Measurements from ENCODE around the gene SLC8B1.

SLC8B1 gene

DNA sequence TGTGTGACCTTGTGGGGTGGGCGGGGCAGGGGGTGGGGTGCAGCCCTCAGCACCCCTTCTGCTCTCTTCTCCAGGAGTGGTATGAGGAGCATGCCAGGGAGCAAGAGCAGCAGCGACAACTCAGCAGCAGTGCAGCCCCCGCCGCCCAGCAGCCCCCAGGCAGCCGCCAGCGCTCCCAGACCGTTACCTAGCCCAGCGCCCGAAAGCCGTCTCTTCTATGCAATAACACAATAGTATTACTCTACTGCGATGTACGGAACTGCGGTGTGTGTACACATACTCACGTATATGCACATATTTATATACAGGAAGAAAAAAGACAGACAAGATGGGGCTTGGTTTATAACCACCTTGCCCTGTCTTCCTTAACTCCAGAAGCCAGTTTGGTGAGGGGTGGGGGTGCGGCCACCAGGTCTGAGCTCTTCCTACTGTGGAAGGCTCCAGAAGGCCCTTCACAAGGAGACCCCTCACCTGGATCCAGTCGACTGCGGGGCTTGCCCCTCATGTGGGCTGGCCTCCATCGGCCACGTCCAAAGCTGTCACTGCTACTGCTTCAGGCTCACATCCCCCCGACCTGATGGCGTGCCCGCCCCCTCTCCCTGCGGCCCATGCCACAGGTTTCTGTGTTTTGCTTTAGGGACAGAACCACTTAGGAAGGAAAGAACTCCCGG is 38.9 kb downstream of the SLC8B1 start:
- no peak for DNase-seq (ENCODE audit: low read depth)

DNA sequence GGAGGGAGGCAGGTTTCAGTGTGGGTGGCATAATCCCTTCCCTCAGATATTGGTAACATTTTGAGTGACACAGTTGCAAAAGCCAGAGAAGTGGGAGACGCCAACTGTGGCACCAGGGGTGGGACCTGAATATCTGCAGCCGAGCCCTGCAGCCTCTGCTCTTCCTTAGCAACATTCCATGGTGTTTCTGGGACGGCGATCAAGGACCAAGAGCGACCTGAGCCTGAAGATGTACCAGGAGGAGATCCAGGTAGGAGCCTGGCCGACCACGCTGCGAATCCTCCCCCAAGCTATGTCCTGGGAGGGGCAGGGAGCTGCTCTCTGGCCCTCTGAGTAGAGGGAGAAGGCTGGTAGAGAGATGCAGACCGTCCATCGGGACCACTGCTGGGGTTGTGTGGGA is 41.8 kb downstream of the SLC8B1 start:
- DNase-seq (ENCODE audit: low read depth) = no peak

DNA sequence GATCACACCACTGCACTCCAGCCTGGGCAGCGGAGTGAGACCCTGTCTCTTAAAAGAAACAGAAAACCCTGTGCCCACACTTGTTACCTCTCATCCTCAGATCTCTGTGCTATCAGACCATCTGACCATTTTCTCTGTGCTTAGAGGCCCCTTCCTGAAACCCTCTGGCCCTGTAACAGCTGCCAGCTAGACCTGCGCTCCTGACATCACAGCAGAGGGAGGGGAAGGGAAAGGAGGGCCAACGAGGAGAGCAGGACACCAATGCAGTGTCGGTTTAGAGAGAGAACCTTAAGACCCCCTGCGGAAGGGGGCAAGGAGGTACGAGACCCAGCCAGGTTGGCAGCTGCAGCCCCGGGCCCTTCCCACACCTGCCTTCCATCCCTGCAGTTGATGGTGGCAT is 42.4 kb downstream of the SLC8B1 start:
- no peak for DNase-seq (ENCODE audit: low read depth)

DNA sequence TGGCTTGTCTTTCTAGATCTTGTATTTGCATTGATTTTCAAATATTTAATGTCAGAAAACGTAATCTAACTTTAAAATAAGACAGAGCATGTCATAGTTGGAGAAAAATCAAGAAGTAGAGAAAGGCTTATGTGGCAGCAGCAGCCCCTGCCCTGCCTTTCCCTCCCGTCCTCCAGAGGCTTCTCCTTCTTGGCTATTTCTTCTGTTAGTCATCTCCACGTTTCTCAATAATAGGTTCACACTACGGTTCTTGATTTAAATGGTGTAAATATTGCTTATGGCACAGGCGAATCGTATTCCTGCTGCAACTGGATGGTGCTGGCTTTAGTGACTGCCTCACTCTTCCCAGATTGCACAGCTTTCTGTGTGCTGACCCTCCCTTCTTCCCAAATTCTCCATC is 42.8 kb downstream of the SLC8B1 start:
- no peak for DNase-seq (ENCODE audit: low read depth)

DNA sequence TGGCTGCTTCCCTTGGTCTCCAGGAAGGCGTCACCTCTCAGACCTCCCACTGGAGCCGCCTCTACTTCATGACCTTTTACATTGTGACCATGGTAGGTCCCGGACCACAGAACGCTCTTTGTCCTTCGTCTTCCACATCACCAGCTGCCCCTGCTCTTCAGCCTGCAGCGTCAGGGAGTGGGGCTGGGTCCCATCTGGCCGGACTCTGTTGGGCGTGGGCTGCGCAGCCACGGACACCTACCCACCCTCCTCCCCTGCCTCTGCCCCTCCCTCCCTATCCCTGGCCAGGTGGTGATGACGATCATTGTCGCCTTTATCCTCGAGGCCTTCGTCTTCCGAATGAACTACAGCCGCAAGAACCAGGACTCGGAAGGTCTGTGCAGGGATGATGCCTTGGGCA is 43.3 kb downstream of the SLC8B1 start:
- no peak for DNase-seq (ENCODE audit: low read depth)

DNA sequence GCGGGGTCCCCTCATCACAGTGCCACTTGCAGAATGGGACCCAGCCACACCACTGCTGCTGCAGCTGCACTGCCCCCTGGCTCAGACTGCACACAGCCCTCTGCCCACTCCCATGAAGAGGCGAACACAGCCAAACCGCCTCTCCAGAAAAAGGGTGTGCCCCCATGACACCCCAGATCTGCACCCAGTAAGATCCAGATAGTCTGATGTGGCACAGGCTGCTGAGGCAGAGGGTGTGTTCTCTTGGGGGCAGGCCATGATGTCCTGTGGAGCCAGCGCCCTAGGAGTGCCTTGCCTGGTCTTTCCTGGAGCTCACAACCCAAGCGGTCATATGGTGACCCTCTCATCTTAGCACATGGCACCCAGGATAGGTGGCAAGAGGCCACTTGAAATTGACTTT is 44.4 kb downstream of the SLC8B1 start:
- no peak for DNase-seq (ENCODE audit: low read depth)

DNA sequence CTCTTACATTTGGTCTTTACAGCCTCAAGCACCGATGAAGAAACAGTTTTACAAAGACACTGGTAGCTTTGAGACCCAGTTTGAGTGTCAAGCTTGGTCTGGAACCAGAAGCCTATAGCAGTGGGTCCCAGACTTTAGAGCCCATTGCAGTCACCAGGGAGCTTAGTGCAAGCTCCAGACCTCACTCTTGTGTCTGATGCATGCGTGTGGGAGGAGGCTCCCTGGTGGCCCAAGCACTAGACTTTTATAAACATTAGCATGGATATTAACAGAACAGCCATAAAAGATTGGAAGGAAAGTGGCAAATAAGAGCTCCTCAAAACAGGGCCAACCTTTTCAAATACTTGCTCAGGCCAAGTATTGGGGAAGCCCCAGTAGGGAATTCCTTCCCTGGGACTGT is 45.5 kb downstream of the SLC8B1 start:
- no peak for DNase-seq (ENCODE audit: low read depth)

DNA sequence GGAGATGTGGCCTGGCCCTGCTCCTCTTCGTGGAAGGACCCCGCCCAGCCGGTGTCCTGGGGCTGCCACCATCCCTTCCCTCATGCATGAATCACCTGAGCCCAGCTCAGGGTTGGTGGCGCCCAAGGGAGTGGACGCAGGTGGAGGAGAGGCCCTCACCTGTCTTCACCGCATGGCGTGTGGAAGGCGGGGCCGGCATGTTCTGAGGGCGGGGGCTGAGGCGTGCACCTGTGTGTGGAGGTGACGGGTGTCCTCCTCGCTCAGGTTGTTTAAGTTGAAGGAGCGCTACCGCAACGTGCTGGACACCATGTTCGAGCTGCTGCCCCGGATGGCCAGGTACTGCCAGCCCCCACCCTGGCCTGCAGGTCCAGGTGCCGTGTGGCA is 47.0 kb downstream of the SLC8B1 start:
- no peak for DNase-seq (ENCODE audit: low read depth)

DNA sequence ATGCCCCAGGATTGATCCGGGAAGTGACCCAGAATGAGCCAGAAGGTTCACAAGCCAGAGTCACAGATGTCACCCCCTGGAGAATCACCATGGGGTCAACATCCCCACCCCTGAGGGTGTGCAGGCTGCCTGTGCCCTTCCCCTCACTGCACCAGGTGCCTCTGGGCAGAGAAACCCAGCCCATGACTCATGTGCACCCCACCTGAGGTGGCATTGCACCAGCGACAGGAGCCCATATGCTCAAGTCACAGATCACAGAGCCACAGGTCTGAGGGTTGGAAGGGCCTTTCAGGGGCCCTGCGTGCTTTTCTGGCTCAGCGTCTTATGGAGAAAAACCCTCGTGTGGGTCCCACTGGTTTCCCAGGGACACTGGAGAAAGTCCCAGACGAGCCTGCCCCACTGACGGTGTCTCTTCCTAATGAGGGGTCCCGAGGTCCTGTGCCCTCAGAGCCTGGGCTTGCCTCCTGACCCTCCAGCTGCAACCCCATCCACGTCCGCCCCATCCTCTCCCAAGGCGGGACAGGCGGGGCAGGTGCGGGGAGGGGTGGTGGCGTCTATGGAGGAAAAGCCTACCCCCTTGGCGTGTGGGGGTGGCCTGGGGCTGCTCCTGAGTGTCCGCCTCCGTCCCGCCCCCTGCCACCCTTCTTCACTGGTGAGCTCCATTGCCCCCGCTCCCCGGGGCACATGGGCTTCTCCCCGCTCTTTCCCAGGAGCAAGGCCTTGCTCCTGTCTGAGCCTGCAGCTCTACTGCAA is 47.6 kb downstream of the SLC8B1 start:
- no peak for DNase-seq (ENCODE audit: low read depth)

DNA sequence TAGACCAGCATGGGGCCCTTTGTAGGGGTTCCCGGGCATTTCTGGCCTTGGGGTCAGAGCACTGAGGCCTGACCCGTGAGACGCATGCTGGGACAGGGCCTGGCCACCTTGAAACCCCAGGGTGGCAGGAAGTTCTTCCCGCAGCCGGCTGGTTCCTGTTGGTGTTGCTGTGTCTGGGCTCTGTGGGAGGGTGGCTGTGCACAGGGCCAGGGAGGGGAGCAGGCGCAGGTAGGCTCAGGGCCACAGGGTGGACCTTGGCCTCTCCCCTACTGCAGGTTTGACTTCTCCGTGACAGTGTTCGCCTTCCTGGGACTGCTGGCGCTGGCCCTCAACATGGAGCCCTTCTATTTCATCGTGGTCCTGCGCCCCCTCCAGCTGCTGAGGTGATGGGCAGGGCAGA is 48.2 kb downstream of the SLC8B1 start:
- no peak for DNase-seq (ENCODE audit: low read depth)

DNA sequence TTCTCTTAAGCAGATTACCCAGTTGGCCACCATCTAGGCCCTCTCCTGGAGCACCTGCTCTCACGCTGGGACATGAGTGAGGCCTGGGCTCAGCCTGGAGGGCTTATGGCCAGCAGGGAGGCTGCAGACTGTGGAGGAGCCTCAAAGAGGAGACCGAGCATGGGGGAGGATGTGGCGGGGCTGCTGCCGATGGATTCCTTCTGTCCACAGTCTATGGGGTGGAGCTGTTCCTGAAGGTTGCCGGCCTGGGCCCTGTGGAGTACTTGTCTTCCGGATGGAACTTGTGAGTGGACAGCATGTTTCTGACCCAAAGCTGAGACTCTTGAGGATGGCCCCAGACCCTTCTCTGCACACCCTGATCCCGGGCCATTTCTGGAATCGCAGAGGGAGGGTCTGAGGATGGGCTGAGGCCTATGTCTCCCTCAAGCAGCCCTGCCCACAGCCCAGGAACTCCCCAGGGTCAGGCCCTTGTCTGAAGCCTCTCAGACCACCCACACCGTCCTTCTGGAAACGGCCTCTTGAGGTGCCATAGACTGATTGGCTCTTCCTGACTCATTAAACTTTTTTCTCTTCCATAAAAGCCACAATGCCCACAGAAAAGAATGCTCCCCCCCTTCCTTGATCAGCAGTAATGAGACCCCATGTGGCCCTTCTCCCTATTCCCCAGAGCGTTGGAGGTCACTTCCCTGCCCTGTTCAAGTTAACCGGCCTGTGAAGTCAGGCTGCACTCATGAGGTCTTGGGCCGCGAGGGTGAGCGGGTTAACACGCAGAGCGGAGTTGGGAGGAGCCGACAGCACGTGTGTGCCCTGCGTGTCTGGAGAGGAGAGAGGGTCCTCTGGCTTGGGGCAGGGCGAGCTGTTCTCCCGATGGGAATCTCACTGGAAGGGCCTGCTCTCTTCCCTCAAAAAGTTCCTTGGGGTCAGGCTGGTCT is 49.0 kb downstream of the SLC8B1 start:
- no peak for DNase-seq (ENCODE audit: low read depth)

DNA sequence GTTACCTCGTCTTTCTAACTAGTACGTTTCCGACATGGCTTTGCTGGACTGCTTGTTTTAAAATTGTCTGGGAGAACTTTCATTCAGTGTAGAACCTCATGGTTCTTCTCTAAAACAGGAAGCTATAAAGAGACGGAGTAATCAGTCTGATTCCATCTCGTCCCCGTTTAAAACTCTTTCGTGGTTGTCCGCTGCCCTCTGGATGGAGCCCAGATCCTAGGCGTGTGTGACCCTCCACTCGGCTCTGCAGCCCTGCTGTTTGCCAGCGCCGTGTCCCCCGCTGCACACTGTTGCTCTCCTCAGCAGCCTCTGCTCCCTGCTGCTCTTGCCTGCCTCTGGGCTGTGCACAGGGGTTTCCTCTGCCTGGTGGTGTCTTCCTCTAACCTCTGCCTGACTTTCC is 50.2 kb downstream of the SLC8B1 start:
- DNase-seq (ENCODE audit: low read depth) = no peak

DNA sequence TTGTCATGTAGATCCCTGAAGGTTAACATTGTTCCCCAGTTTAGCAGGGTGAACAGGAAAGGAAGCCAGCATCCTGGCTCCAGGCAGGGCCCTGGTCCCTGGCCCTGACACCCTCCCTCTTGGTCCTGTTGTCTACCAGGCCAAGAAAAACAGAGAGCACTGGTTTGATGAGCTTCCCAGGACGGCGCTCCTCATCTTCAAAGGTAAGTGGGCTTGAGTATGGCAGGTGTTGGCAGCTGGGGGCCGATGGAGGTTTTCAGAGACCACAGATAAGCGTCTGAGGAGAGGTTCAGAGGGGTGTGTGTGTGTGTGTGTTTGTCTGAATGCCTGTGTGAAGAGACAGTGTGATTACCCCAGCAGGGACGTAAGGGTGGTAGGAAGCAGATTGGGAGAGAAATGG is 56.3 kb downstream of the SLC8B1 start:
- no peak for DNase-seq (ENCODE audit: low read depth)

DNA sequence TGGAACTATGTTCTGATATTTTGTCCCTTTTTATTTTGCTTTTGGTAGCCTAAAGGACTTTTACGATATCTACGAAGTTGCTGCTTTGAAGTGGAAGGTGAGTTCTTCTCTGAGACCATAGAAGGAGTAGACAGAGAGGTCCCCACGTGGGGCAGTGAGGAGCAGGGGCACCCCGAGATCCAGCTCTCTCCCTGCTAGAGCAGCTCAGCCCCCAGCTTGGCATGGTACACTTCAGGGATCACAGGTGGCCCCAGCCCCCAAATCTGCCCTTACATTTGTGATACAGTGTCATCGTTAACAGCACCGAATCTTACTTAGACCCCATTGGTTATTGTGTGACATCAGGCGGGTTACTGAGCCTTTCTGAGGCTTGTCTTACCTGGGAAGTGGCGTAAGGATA is 56.8 kb downstream of the SLC8B1 start:
- DNase-seq (ENCODE audit: low read depth) = no peak

DNA sequence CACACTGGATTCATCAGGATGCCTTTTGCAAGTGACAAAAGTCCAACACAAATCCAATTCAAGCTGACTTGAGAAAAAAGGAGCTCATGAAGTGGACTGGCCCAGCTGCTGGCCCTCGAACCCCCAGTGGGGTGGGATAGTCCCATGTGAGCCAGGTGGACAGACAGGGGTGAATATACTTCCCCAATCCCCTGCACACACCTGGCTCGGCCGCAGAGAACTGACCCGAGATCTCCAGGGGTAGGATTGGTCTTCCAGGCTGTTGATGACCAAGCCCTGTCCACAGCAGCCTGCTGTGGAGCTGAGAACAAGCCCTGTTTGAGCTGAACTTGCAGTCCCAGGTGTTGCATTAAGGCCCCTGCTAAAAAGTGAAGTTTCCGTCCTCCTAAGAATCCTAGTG is 57.4 kb downstream of the SLC8B1 start:
- DNase-seq (ENCODE audit: low read depth) = no peak

DNA sequence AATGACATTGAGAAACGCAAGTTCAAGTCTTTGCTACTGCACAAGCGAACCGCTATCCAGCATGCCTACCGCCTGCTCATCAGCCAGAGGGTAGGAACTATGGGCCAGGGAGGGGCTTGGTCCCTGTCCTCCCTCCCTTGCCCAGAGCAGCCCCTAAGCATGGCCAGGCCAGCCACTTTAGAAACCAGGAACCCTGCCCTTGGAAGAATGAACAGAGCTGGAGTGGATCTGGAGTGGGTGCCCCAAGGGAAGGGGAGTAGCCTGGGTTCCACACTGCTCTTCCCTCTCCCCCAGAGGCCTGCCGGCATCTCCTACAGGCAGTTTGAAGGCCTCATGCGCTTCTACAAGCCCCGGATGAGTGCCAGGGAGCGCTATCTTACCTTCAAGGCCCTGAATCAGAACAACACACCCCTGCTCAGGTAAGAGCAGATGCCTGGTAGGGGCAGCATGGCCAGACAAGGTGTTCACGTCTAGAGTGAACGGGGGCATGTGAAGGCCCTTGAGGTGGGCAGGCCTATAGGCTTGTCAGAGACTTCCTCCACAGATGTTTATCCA is 57.9 kb downstream of the SLC8B1 start:
- no peak for DNase-seq (ENCODE audit: low read depth)

DNA sequence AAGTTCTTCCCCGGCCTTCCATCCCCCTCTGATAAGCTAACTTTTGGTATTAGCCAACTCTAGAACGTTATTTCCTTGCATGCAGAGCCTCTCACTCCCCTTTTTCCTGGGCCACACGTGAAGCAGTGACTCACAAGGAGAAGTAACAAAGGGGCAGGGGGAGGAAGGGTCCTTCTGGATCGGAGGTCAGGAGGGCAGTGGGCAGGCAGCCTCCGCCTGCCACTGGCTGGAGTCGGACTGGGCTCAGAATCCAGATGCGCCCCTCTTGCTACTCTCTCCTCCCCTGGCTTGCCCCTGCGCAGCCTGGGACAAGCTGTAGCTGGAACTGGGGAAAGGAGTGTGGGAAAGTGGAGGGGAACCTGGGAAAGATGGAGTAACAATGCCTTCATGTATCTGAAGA is 58.6 kb downstream of the SLC8B1 start:
- no peak for DNase-seq (ENCODE audit: low read depth)

DNA sequence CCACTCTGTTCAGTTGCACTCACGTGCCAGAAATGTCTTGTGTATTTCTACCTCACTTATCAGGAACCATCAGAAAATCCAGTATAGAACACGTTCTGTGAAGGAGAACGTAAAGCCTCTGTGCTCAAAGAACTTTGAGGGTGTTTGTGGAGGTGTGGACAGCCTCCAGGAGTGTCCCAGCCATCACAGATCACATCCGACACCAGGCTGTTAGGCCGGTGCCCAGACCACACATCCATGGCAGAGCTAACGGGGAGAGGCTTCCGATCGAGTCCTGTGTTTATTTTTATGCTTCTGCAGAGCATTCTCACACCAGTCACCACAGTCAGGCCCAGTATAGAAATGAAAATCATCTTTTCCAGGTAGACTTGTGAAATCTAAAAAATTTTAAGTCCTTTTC is 60.1 kb downstream of the SLC8B1 start:
- DNase-seq (ENCODE audit: low read depth) = no peak

DNA sequence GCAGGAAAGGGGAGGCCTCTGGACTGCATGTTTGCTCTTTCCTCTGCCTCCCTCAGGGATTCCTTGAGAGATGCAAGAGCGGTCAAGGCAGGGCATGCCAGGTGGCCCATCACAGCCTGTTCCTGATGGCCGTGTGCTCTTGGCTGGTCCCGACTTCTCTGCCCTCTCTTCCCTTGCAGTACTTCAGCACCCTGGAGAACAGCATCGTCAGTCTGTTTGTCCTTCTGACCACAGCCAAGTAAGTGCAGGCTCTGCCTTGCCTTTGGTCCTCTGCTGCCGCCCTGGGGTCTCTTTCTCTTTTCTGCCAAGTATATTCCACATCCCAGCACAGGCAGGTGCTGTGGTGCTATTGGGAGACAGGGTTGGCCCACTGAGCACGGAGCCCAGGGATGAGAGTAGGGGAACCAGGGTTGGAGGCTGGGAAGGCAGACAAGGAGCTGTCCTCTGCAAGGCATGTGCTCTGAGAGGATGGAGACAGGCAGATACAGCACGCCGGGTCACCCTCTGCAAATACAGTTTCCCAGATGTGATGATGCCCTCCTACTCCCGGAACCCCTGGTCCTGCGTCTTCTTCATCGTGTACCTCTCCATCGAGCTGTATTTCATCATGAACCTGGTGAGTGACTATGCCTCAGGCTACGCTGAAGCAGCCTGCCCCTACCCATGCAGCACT is 61.7 kb downstream of the SLC8B1 start:
- no peak for DNase-seq (ENCODE audit: low read depth)

DNA sequence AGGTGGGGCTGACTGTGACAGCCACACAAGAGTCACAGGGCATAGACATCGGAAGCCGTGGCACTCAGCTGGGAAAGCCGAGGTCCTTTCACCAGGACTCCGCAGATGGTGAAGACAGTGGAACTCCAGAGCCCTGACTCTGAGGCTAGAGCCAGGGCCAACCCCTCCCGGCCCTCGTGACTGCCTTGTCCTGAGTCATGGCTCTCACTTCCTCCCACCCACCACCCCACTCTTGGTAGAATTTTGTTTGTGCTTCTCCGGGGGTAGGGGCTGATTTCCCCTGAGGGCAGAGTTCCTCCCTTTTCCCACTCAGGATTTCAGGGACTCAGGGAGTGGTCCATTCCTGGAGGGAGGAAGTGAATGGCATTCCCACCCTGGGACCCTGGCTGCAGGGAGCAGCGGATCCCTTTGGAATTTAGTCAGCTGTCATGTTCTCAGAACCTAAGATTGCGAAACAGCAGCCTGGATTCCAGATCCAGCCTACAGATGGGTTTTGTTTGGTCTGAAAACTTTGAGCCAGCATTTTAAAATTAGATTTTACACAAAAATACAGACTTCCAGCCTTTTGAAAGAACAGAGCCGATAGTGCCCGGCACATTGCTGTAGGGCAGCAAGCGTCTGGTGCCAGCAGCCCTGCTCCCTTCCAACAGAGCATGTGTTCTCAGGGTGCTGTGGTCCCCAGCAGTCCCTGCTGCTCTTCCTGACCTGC is 62.9 kb downstream of the SLC8B1 start:
- DNase-seq (ENCODE audit: low read depth) = no peak

DNA sequence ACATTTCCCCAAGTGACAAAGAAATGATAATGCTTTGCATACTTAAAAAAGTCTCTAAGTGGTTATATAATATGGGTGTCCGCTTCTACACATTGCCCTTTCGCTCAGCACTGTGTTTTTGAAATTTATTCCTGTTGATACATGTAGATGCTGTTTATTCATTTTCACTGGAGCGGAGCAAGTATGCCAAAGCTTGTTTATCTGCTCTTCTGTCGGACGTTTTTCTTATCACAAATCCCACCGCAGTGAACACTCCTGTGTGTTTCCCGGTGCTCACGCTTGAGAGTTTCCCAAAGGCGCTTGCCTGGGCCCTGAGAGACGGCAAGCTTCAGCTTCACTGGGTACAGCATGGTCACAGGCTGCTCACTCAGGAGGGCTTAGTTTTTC is 63.5 kb downstream of the SLC8B1 start:
- no peak for DNase-seq (ENCODE audit: low read depth)

DNA sequence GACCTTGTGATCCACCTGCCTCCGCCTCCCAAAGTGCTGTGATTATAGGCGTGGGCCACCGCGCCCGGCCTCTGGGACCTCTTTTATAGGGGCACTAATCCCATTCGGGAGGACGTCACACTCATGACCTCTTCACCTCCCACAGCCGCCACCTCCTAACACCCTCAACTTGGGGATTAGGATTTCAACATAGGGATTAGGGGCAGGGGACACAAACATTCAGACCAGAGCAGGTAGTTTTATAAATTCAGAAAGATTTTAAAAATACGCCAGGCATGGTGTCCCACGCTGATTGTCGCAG is 64.2 kb downstream of the SLC8B1 start:
- no peak for DNase-seq (ENCODE audit: low read depth)

Data from activated T-cell treated with anti-CD3 and anti-CD28 coated beads for 1 hour (primary cell).